GM23338 (cell line): Measurements from ENCODE around the gene NPC1L1. TPM values are rescaled to one million over a fixed set of nuclear protein-coding genes. Genes with fewer than 3 reads are reported as not detected.

ENCODE experiments used
- ATAC-seq: fragments of 200-7000 bp; cut with Tn5 transposase; 3 replicates; pipeline ENCODE4 v1.9.1; 2020
- DNase-seq: peaks from one replicate; pipeline ENCODE4 v3.0.0-alpha.2; 2015; ENCODE audit warnings: low spot score
- H2AFZ ChIP-seq: fragments of 200-600 bp; sonication (generic); 2 replicates; pipeline ENCODE4 v1.8.0; 2016; ENCODE audit warnings: antibody characterized with exemption, mild to moderate bottlenecking, moderate library complexity
- H3F3A ChIP-seq: fragments of 200-600 bp; sonication (generic); replicated peaks from 2 replicates; pipeline ENCODE4 v1.8.0; 2017; ENCODE audit warnings: antibody characterized with exemption, mixed run types, low read depth
- H3K27ac ChIP-seq: fragments of 200-600 bp; sonication (generic); 2 replicates; pipeline ENCODE4 v1.6.1; 2016; ENCODE audit warnings: low read depth
- H3K27me3 ChIP-seq: fragments of 200-600 bp; sonication (generic); 2 replicates; pipeline ENCODE4 v1.8.0; 2016; ENCODE audit warnings: mild to moderate bottlenecking, mixed run types, moderate library complexity; ENCODE audit not compliant: insufficient read depth
- H3K36me3 ChIP-seq: fragments of 200-600 bp; sonication (generic); 2 replicates; pipeline ENCODE4 v1.8.0; 2016; ENCODE audit warnings: mild to moderate bottlenecking; ENCODE audit not compliant: insufficient read depth
- H3K4me1 ChIP-seq: fragments of 200-600 bp; sonication (generic); 2 replicates; pipeline ENCODE4 v1.8.0; 2016; ENCODE audit warnings: mild to moderate bottlenecking, moderate library complexity; ENCODE audit not compliant: insufficient read depth
- H3K4me2 ChIP-seq: fragments of 200-600 bp; sonication (generic); 2 replicates; pipeline ENCODE4 v1.7.1; 2017; ENCODE audit warnings: mixed run types
- H3K4me3 ChIP-seq: fragments of 200-600 bp; sonication (generic); 2 replicates; pipeline ENCODE4 v1.6.1; 2016; ENCODE audit warnings: mixed run types
- H3K79me2 ChIP-seq: fragments of 200-600 bp; sonication (generic); replicated peaks from 2 replicates; pipeline ENCODE4 v1.8.0; 2017; ENCODE audit warnings: mild to moderate bottlenecking; ENCODE audit not compliant: insufficient read depth
- H3K9me2 ChIP-seq: fragments of 200-600 bp; sonication (generic); 2 replicates; pipeline ENCODE4 v1.8.0; 2017; ENCODE audit not compliant: insufficient read depth
- H4K20me1 ChIP-seq: fragments of 200-600 bp; sonication (generic); replicated peaks from 2 replicates; pipeline ENCODE4 v1.8.0; 2017; ENCODE audit warnings: mild to moderate bottlenecking; ENCODE audit not compliant: insufficient read depth
- H3K27ac Mint-ChIP-seq: 2 replicates; pipeline ENCODE4 v1.8.0; 2020; ENCODE audit warnings: inconsistent platforms, mild to moderate bottlenecking, moderate library complexity, mixed read lengths
- H3K27me3 Mint-ChIP-seq: 3 replicates; pipeline ENCODE4 v1.8.0; 2022; ENCODE audit warnings: low read depth, mild to moderate bottlenecking, moderate library complexity, mixed read lengths, inconsistent platforms; ENCODE audit not compliant: insufficient read depth, poor library complexity
- H3K36me3 Mint-ChIP-seq: 3 replicates; pipeline ENCODE4 v1.8.0; 2021; ENCODE audit warnings: low read depth, mild to moderate bottlenecking, inconsistent platforms, moderate library complexity, mixed read lengths
- H3K4me1 Mint-ChIP-seq: 3 replicates; pipeline ENCODE4 v1.8.0; 2020; ENCODE audit warnings: mild to moderate bottlenecking, inconsistent platforms, mixed read lengths
- H3K4me3 Mint-ChIP-seq: 3 replicates; pipeline ENCODE4 v1.8.0; 2021; ENCODE audit warnings: moderate library complexity, mild to moderate bottlenecking, inconsistent platforms, mixed read lengths
- H3K9me3 Mint-ChIP-seq: 3 replicates; pipeline ENCODE4 v1.8.0; 2020; ENCODE audit warnings: moderate library complexity, mild to moderate bottlenecking, inconsistent platforms, mixed read lengths
- CREB1 ChIP-seq: fragments of 250-450 bp; sonication (Bioruptor Pico); IDR thresholded peaks from 2 replicates; pipeline ENCODE4 v1.5.0; 2020; ENCODE audit warnings: low read depth, mild to moderate bottlenecking, moderate library complexity
- ETS1 ChIP-seq: IDR thresholded peaks from 2 replicates; pipeline ENCODE4 v1.6.1; 2016; ENCODE audit warnings: antibody characterized with exemption
- EZH2phosphoT487 ChIP-seq: fragments of 200-600 bp; sonication (generic); IDR thresholded peaks from one replicate; pipeline ENCODE4 v1.8.1; 2018; ENCODE audit warnings: antibody characterized with exemption; ENCODE audit not compliant: unreplicated experiment
- JUNB ChIP-seq: IDR thresholded peaks from one replicate; pipeline ENCODE4 v1.6.1; 2016; ENCODE audit warnings: antibody characterized with exemption; ENCODE audit not compliant: unreplicated experiment
- NANOG ChIP-seq: IDR thresholded peaks from 2 replicates; pipeline ENCODE4 v1.6.1; 2016; ENCODE audit warnings: antibody characterized with exemption, borderline replicate concordance
- POLR2AphosphoS5 ChIP-seq: IDR thresholded peaks from 2 replicates; pipeline ENCODE4 v1.6.1; 2016; ENCODE audit warnings: antibody characterized with exemption, low read depth
- ZNF331 ChIP-seq: fragments of 250-450 bp; sonication (Bioruptor Pico); IDR thresholded peaks from 2 replicates; pipeline ENCODE4 v1.5.0; 2020; ENCODE audit warnings: low read depth, mild to moderate bottlenecking, moderate library complexity
- polyA plus RNA-seq: library from polyadenylated mRNA; unstranded; fragments of >200 nt; fragmentation: Nextera tagmentation; extraction: Ambion mirVana; gene quantifications from 2 replicates; pipeline ENCODE4 v1.2.1, GENCODE V29; 2016
- total RNA-seq: library from RNA; depleted of rRNA; stranded (reverse); fragments of >200 nt; shearing (Covaris generic); gene quantifications from 2 replicates; pipeline ENCODE4 v1.2.3, GENCODE V29; 2014

The NPC1L1 gene
- total and polyA plus RNA-seq, 2 experiments from 2014 or later = 0.03 TPM; not detected in 1

- peak within 1 kb of the TSS; percentile 98 for H3K27ac Mint-ChIP-seq
- Histone ChIP-seq H3K9me2 (no peaks in the 10 kb centered on the region), H3F3A (peaks cover 10% of the 10 kb centered on the region), H3K27me3 (no peaks in the 10 kb centered on the region), H3K36me3 (peaks cover 30% of the 10 kb centered on the region), H3K27ac (peak within 1 kb of the TSS; percentile 90), H4K20me1 (peaks cover 5% of the 10 kb centered on the region; the same call in 1 of the 2 replicates), H3K4me3 (peak within 1 kb of the TSS; percentile 94), H3K4me1 (peaks cover 15% of the 10 kb centered on the region), H2AFZ (peak within 1 kb of the TSS; percentile 87), H3K4me2 (peak within 1 kb of the TSS; percentile 100), H3K79me2 (peaks cover 19% of the 10 kb centered on the region)
- H3K27me3 Mint-ChIP-seq = peaks cover 13% of the 10 kb centered on the region
- peaks cover 18% of the 10 kb centered on the region for H3K4me1 Mint-ChIP-seq
- ATAC-seq (peak; percentile 98), DNase-seq (peak; percentile 97)
- peak; percentile 68; the same call in 1 of the 2 replicates for TF ChIP-seq CREB1 (CRISPR knock-in tag)
- peak; percentile 81 for TF ChIP-seq POLR2AphosphoS5
- TF ChIP-seq ETS1 = peak; percentile 65
- no peak for TF ChIP-seq NANOG
- no peak for TF ChIP-seq ZNF331 (CRISPR knock-in tag)
- TF ChIP-seq EZH2phosphoT487 = no peak
- no peaks in the 10 kb centered on the region; the same call in 2 of the 3 replicates for H3K9me3 Mint-ChIP-seq
- peaks cover 66% of the 10 kb centered on the region for H3K36me3 Mint-ChIP-seq
- peak within 1 kb of the TSS; percentile 98 for H3K4me3 Mint-ChIP-seq
Observed at GRCh38 chr7:44573464-44574286, 32.5 kb upstream of the NPC1L1 start, which contains the start of gene DDX56. DDX56 (minus strand) TSS chr7:44573908; CDS start chr7:44573895, 13 bp downstream.

- peaks cover 39% of the 10 kb centered on the region for H3K36me3 ChIP-seq
- DNase-seq = no peak
Observed at GRCh38 chr7:44572771-44573170, 31.6 kb upstream of the NPC1L1 start.

GRCh38 chr7:44569959-44570358, 28.8 kb upstream of the NPC1L1 start:
- Histone ChIP-seq H3K4me2 (no peak overlapping the region), H3K27ac (no peak overlapping the region), H4K20me1 (no peaks in the 10 kb centered on the region), H3K36me3 (peaks cover 45% of the 10 kb centered on the region), H3K4me3 (no peak overlapping the region), H3F3A (peaks cover 22% of the 10 kb centered on the region), H3K27me3 (no peaks in the 10 kb centered on the region), H3K79me2 (peaks cover 19% of the 10 kb centered on the region), H2AFZ (no peak overlapping the region), H3K4me1 (peaks cover 13% of the 10 kb centered on the region), H3K9me2 (no peaks in the 10 kb centered on the region)
- Mint-ChIP-seq H3K27ac (no peak overlapping the region), H3K9me3 (no peaks in the 10 kb centered on the region; the same call in 2 of the 3 replicates), H3K27me3 (peaks cover 19% of the 10 kb centered on the region), H3K4me1 (peaks cover 15% of the 10 kb centered on the region), H3K36me3 (peaks cover 83% of the 10 kb centered on the region), H3K4me3 (no peak overlapping the region)
- no peak for ATAC-seq
- DNase-seq = no peak
- no peak for TF ChIP-seq ETS1

More at GRCh38 chr7:44572771-44573170, 31.6 kb upstream of the NPC1L1 start:
- H4K20me1 ChIP-seq = peaks cover 5% of the 10 kb centered on the region; the same call in 1 of the 2 replicates
- peaks cover 69% of the 10 kb centered on the region for H3K36me3 Mint-ChIP-seq
- H3F3A ChIP-seq = peaks cover 16% of the 10 kb centered on the region
- H3K4me1 Mint-ChIP-seq = peaks cover 18% of the 10 kb centered on the region
- H3K27me3 ChIP-seq = no peaks in the 10 kb centered on the region
- H3K4me3 Mint-ChIP-seq = peak overlapping the region; percentile 98
- H3K4me1 ChIP-seq = peaks cover 15% of the 10 kb centered on the region
- H3K27ac ChIP-seq = no peak overlapping the region
- peaks cover 19% of the 10 kb centered on the region for H3K79me2 ChIP-seq
- peak overlapping the region; percentile 100 for H3K4me2 ChIP-seq
- TF ChIP-seq ZNF331 (CRISPR knock-in tag) (no peak), NANOG (no peak), JUNB (no peak)
- H3K9me3 Mint-ChIP-seq = no peaks in the 10 kb centered on the region; the same call in 2 of the 3 replicates
- peaks cover 16% of the 10 kb centered on the region for H3K27me3 Mint-ChIP-seq
- H3K27ac Mint-ChIP-seq = peak overlapping the region; percentile 98
- ATAC-seq = no peak
- no peaks in the 10 kb centered on the region for H3K9me2 ChIP-seq
- no peak overlapping the region for H2AFZ ChIP-seq
- peak overlapping the region; percentile 94 for H3K4me3 ChIP-seq
